PC-3 (cell line): Measurements from ENCODE around the gene KCTD5. TPM values are rescaled to one million over a fixed set of nuclear protein-coding genes. Genes with fewer than 3 reads are reported as not detected.

Experiments
- ATAC-seq: fragments of 200-7000 bp; cut with Tn5 transposase; 2 replicates; pipeline ENCODE4 v1.9.1; 2020; ENCODE audit warnings: mild to moderate bottlenecking, moderate library complexity
- BruUV-seq: library from RNA; stranded (reverse); fragments of 400-500 nt; replicated peaks from 2 replicates; lab custom pipeline; 2021; lab: Mats Ljungman, UMichigan
- CTCF ChIA-PET: fragments of 300-600 bp; sonication (Branson Sonifier 250); formaldehyde crosslinking; loops from one replicate; lab custom pipeline; 2022; ENCODE audit warnings: antibody characterized with exemption; lab: Charles Lee
- POLR2A ChIA-PET: fragments of 300-600 bp; sonication (Branson Sonifier 250); formaldehyde crosslinking; loops from one replicate; lab custom pipeline; 2022; ENCODE audit warnings: antibody characterized with exemption; ENCODE audit not compliant: unreplicated experiment; lab: Charles Lee
- DNase-seq: peaks from one replicate; pipeline ENCODE4 v3.0.0-alpha.2; 2015
- H2AFZ ChIP-seq: fragments of 300-600 bp; sonication (generic); 2 replicates; pipeline ENCODE4 v1.6.0; 2016; ENCODE audit warnings: antibody characterized with exemption, low read length
- H3F3A ChIP-seq: fragments of 300-600 bp; sonication (generic); one replicate; pipeline ENCODE4 v1.6.0; 2017; ENCODE audit warnings: antibody characterized with exemption, low read length, control low read depth, mild to moderate bottlenecking; ENCODE audit not compliant: unreplicated experiment
- H3K27ac ChIP-seq: fragments of 300-600 bp; sonication (generic); 2 replicates; pipeline ENCODE4 v1.5.1; 2016; ENCODE audit warnings: mild to moderate bottlenecking, low read length
- H3K27me3 ChIP-seq: fragments of 300-600 bp; sonication (generic); 2 replicates; pipeline ENCODE4 v1.6.1; 2016; ENCODE audit warnings: low read length, mixed read lengths
- H3K36me3 ChIP-seq: fragments of 300-600 bp; sonication (generic); 2 replicates; pipeline ENCODE4 v1.6.1; 2016; ENCODE audit warnings: low read depth, mixed run types, low read length, mixed read lengths
- H3K4me1 ChIP-seq: fragments of 300-600 bp; sonication (generic); 2 replicates; pipeline ENCODE4 v1.5.1; 2016; ENCODE audit warnings: low read length; ENCODE audit not compliant: insufficient read depth
- H3K4me2 ChIP-seq: fragments of 300-600 bp; sonication (generic); 2 replicates; pipeline ENCODE4 v1.6.0; 2016; ENCODE audit warnings: low read length
- H3K4me3 ChIP-seq: fragments of 300-600 bp; sonication (generic); 2 replicates; pipeline ENCODE4 v1.5.1; 2016; ENCODE audit warnings: mild to moderate bottlenecking, low read length, mixed read lengths
- H3K79me2 ChIP-seq: fragments of 300-600 bp; sonication (generic); 2 replicates; pipeline ENCODE4 v1.6.1; 2017; ENCODE audit warnings: low read length, mixed read lengths
- H3K9ac ChIP-seq: fragments of 300-600 bp; sonication (generic); 2 replicates; pipeline ENCODE4 v1.6.0; 2016; ENCODE audit warnings: mild to moderate bottlenecking, low read length
- H3K9me2 ChIP-seq: fragments of 300-600 bp; sonication (generic); replicated peaks from 2 replicates; pipeline ENCODE4 v1.6.1; 2016; ENCODE audit warnings: mixed run types, low read length, mixed read lengths
- H3K9me3 ChIP-seq: fragments of 300-600 bp; sonication (generic); 2 replicates; pipeline ENCODE4 v1.6.1; 2016; ENCODE audit warnings: low read length, mixed read lengths
- H4K20me1 ChIP-seq: fragments of 300-600 bp; sonication (generic); 2 replicates; pipeline ENCODE4 v1.6.1; 2016; ENCODE audit warnings: low read length, mixed read lengths
- CTCF ChIP-seq: fragments of 300-600 bp; sonication (generic); conservative IDR thresholded peaks from 2 replicates; pipeline ENCODE4 v1.5.1; 2017; ENCODE audit warnings: antibody characterized with exemption, low read depth, mild to moderate bottlenecking, low read length
- EZH2 ChIP-seq: fragments of 300-600 bp; sonication (generic); IDR thresholded peaks from one replicate; pipeline ENCODE4 v1.6.1; 2017; ENCODE audit warnings: antibody characterized with exemption, mild to moderate bottlenecking, low read length; ENCODE audit not compliant: unreplicated experiment
- EZH2phosphoT487 ChIP-seq: fragments of 300-600 bp; sonication (generic); IDR thresholded peaks from 2 replicates; pipeline ENCODE4 v1.6.1; 2018; ENCODE audit warnings: mild to moderate bottlenecking, antibody characterized with exemption, low read length, borderline replicate concordance
- intact Hi-C: fragments of 100-400 bp; cut with micrococcal nuclease; formaldehyde crosslinking; loops from 2 replicates; pipeline ENCODE4 v1.9.0; 2023
- total RNA-seq: library from RNA; depleted of rRNA; stranded (reverse); fragments of >200 nt; gene quantifications from 2 replicates; pipeline ENCODE4 v1.2.3, GENCODE V29; 2014

The KCTD5 gene
- total RNA-seq, 1 experiment from 2014 or later = 52.2 TPM

- TF ChIP-seq EZH2 (no peak), EZH2phosphoT487 (no peak), CTCF (no peak)
- CTCF ChIA-PET = no interaction called here
- no TSS peak for BruUV-seq
- intact Hi-C loops = no loop called here
- ATAC-seq (no peak), DNase-seq (no peak)
- H3K4me3 ChIP-seq = no peak overlapping the region
- no peaks in the 10 kb centered on the region for H3K27me3 ChIP-seq
- no peak overlapping the region for H2AFZ ChIP-seq
- no peak overlapping the region for H3K4me2 ChIP-seq
- POLR2A ChIA-PET = no interaction called here
- no peak overlapping the region for H3K27ac ChIP-seq
- no peaks in the 10 kb centered on the region for H3K36me3 ChIP-seq
- no peaks in the 10 kb centered on the region for H3K79me2 ChIP-seq
- H4K20me1 ChIP-seq = no peaks in the 10 kb centered on the region
- no peaks in the 10 kb centered on the region for H3F3A ChIP-seq
- H3K9me3 ChIP-seq = no peaks in the 10 kb centered on the region
- H3K4me1 ChIP-seq = no peaks in the 10 kb centered on the region
- no peaks in the 10 kb centered on the region for H3K9me2 ChIP-seq
- H3K9ac ChIP-seq = no peak overlapping the region
Measured at GRCh38 chr16:2712546-2712945, 30.2 kb downstream of the KCTD5 start.

- H3K9me3 ChIP-seq = no peaks in the 10 kb centered on the region
- POLR2A ChIA-PET = no interaction called here
- TF ChIP-seq EZH2 (no peak), EZH2phosphoT487 (no peak), CTCF (no peak)
- H3K4me1 ChIP-seq = no peaks in the 10 kb centered on the region
- intact Hi-C loops = no loop called here
- H3K27me3 ChIP-seq = no peaks in the 10 kb centered on the region
- H3K27ac ChIP-seq = no peak overlapping the region
- no peaks in the 10 kb centered on the region for H3K36me3 ChIP-seq
- no peaks in the 10 kb centered on the region for H4K20me1 ChIP-seq
- H3F3A ChIP-seq = no peaks in the 10 kb centered on the region
- no peak overlapping the region for H3K4me3 ChIP-seq
- no peaks in the 10 kb centered on the region for H3K9me2 ChIP-seq
- no TSS peak for BruUV-seq
- no peak for ATAC-seq
- H3K9ac ChIP-seq = no peak overlapping the region
- DNase-seq = no peak
- H3K4me2 ChIP-seq = no peak overlapping the region
- no peaks in the 10 kb centered on the region for H3K79me2 ChIP-seq
- H2AFZ ChIP-seq = no peak overlapping the region
- CTCF ChIA-PET = no interaction called here
Measured at GRCh38 chr16:2713523-2713922, 31.2 kb downstream of the KCTD5 start.

GRCh38 chr16:2713985-2714774 is 31.9 kb downstream of the KCTD5 start:
- no peak overlapping the region for H3K4me2 ChIP-seq
- no peaks in the 10 kb centered on the region for H3F3A ChIP-seq
- H3K36me3 ChIP-seq = no peaks in the 10 kb centered on the region
- H2AFZ ChIP-seq = no peak overlapping the region
- H3K4me3 ChIP-seq = no peak overlapping the region
- DNase-seq = no peak
- H4K20me1 ChIP-seq = no peaks in the 10 kb centered on the region
- no peaks in the 10 kb centered on the region for H3K27me3 ChIP-seq
- intact Hi-C loops = no loop called here
- TF ChIP-seq EZH2 (no peak), CTCF (no peak), EZH2phosphoT487 (no peak)
- no peak overlapping the region for H3K9ac ChIP-seq
- CTCF ChIA-PET = no interaction called here
- no peaks in the 10 kb centered on the region for H3K9me3 ChIP-seq
- POLR2A ChIA-PET = no interaction called here
- no peak overlapping the region for H3K27ac ChIP-seq
- no TSS peak for BruUV-seq
- no peak for ATAC-seq
- no peaks in the 10 kb centered on the region for H3K79me2 ChIP-seq
- H3K9me2 ChIP-seq = no peaks in the 10 kb centered on the region
- peaks cover 4% of the 10 kb centered on the region; the same call in 1 of the 2 replicates for H3K4me1 ChIP-seq
